Lung (tissue), 12 donors: ENCODE results near the gene COMMD6. TPM values are rescaled to one million over a fixed set of nuclear protein-coding genes. Genes with fewer than 3 reads are reported as not detected.

Experiments used
- ATAC-seq: fragments of 200-7000 bp; cut with Tn5 transposase; one replicate; pipeline ENCODE4 v1.9.1; 2020; ENCODE audit warnings: moderate number of reproducible peaks; ENCODE audit not compliant: insufficient read depth, low FRiP score
- DNase-seq, 3 donors: peaks; one replicate each; pipeline ENCODE4 v3.0.0-alpha.2; 2013 to 2017
- H3K27ac ChIP-seq, 2 donors: one replicate each; pipeline ENCODE4 v1.5.1; 2013; ENCODE audit warnings: mild to moderate bottlenecking in 2 of 2, moderate library complexity in 2 of 2, control low read depth in 1 of 2, inconsistent platforms in 1 of 2, low read depth in 1 of 2, low read length in 1 of 2
- H3K27me3 ChIP-seq, 3 donors: one replicate each; pipeline ENCODE4 v1.5.1; 2013; ENCODE audit warnings: low read length in 2 of 3; ENCODE audit not compliant: control insufficient read depth in 3 of 3, insufficient read depth in 3 of 3
- H3K36me3 ChIP-seq, 4 donors: one replicate each; pipeline ENCODE4 v1.5.1; 2013; ENCODE audit warnings: low read length in 4 of 4, mild to moderate bottlenecking in 1 of 4, moderate library complexity in 1 of 4; ENCODE audit not compliant: control insufficient read depth in 4 of 4, insufficient read depth in 4 of 4
- H3K4me1 ChIP-seq, 5 donors: one replicate each; pipeline ENCODE4 v1.5.1; 2013; ENCODE audit warnings: low read length in 5 of 5, mild to moderate bottlenecking in 2 of 5, moderate library complexity in 1 of 5; ENCODE audit not compliant: control insufficient read depth in 5 of 5, insufficient read depth in 5 of 5
- H3K4me3 ChIP-seq: one replicate; pipeline ENCODE4 v1.5.1; 2013; ENCODE audit warnings: mild to moderate bottlenecking, control low read depth, moderate library complexity
- H3K9ac ChIP-seq, 2 donors: one replicate each; pipeline ENCODE4 v1.5.1; 2013; ENCODE audit warnings: low read length in 2 of 2, control low read depth in 1 of 2; ENCODE audit not compliant: insufficient read depth in 1 of 2
- H3K9me3 ChIP-seq, 4 donors: one replicate each; pipeline ENCODE4 v1.5.1; 2013; ENCODE audit warnings: low read length in 3 of 4, mild to moderate bottlenecking in 1 of 4, moderate library complexity in 1 of 4; ENCODE audit not compliant: control insufficient read depth in 4 of 4, insufficient read depth in 3 of 4
- WGBS, 2 donors: extraction: QIAGEN DNeasy Blood & Tissue Kit; methylation state at CpG; one replicate each; pipeline ENCODE4 v1.1.7; 2013; 5-methylcytosine and 5-hydroxymethylcytosine counted together
- polyA plus RNA-seq, 2 donors: library from polyadenylated mRNA; stranded (reverse); fragments of 200-250 nt; gene quantifications; one replicate each; pipeline ENCODE4 v1.2.1, GENCODE V29; 2013
- total RNA-seq, 2 donors: library from RNA; depleted of rRNA in 1 of 2; stranded (reverse); fragments of >200 nt in 1 of 2; gene quantifications; one replicate each; pipeline ENCODE4 v1.2.1, GENCODE V29; 2014 to 2021
- TF ChIP-seq, protein P1 (sequence below): IDR thresholded peaks from 2 replicates; pipeline ENCODE4 v1.5.1; 2012; ENCODE audit warnings: mild to moderate bottlenecking; ENCODE audit errors: control extremely low read depth, extremely low read depth
- donor health status: control.
- donor health status: control.
- donor health status: Bipolar disorder and iron deficiency.
- donor health status: healthy.
- donor health status: DM: yes; HTN: yes; CAD: no.

Gene COMMD6
- total and polyA plus RNA-seq, 4 donors, result 61.0 to 167 (median 79.9) TPM

DNA sequence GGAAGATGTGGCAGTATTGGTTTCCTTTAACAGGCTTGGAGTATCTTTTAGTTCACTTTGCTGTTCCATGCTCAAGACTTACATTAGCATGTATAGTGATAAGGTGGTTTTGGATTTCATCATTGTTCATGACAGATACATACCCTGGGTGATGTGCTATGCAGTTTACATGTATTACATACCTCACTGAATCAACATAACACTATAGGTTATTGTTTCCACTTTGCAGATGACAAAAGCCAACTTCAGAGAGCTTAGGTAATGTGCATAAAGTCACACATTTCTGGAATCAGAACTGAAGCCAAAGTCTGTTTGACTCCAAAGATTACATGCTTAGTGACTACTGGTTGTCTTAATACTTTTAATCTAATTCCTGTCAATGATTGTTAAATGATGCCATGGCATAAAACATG lies 7.1 kb downstream of the COMMD6 start:
- ATAC-seq, result no peak
- H3K36me3 ChIP-seq, result peaks cover 2 to 9% (median 5%) of the 10 kb centered on the region in 4 donors
- TF ChIP-seq, protein P1, sequence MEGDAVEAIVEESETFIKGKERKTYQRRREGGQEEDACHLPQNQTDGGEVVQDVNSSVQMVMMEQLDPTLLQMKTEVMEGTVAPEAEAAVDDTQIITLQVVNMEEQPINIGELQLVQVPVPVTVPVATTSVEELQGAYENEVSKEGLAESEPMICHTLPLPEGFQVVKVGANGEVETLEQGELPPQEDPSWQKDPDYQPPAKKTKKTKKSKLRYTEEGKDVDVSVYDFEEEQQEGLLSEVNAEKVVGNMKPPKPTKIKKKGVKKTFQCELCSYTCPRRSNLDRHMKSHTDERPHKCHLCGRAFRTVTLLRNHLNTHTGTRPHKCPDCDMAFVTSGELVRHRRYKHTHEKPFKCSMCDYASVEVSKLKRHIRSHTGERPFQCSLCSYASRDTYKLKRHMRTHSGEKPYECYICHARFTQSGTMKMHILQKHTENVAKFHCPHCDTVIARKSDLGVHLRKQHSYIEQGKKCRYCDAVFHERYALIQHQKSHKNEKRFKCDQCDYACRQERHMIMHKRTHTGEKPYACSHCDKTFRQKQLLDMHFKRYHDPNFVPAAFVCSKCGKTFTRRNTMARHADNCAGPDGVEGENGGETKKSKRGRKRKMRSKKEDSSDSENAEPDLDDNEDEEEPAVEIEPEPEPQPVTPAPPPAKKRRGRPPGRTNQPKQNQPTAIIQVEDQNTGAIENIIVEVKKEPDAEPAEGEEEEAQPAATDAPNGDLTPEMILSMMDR, result no peak
- no peak for DNase-seq
- H3K27me3 ChIP-seq, result no peaks in the 10 kb centered on the region
- peaks cover 0 to 3% (median 0%) of the 10 kb centered on the region in 5 donors for H3K4me1 ChIP-seq
- H3K9ac ChIP-seq, result no peak overlapping the region
- H3K9me3 ChIP-seq, result no peaks in the 10 kb centered on the region
- H3K4me3 ChIP-seq, result no peak overlapping the region
- no peak overlapping the region for H3K27ac ChIP-seq

GRCh38 chr13:75521956-75522355 lies 15.7 kb downstream of the COMMD6 start:
- DNase-seq, result no peak
- 62 to 63% methylated on average over 3 of the region's 3 CpGs for WGBS, 2 donors
- Histone ChIP-seq H3K4me1 (no peaks in the 10 kb centered on the region), H3K27me3 (no peaks in the 10 kb centered on the region), H3K4me3 (no peak overlapping the region), H3K9ac (no peak overlapping the region), H3K27ac (no peak overlapping the region), H3K36me3 (peaks cover 0 to 8% (median 2%) of the 10 kb centered on the region in 4 donors), H3K9me3 (no peaks in the 10 kb centered on the region)
- TF ChIP-seq, protein P1, result no peak
- no peak for ATAC-seq

DNA sequence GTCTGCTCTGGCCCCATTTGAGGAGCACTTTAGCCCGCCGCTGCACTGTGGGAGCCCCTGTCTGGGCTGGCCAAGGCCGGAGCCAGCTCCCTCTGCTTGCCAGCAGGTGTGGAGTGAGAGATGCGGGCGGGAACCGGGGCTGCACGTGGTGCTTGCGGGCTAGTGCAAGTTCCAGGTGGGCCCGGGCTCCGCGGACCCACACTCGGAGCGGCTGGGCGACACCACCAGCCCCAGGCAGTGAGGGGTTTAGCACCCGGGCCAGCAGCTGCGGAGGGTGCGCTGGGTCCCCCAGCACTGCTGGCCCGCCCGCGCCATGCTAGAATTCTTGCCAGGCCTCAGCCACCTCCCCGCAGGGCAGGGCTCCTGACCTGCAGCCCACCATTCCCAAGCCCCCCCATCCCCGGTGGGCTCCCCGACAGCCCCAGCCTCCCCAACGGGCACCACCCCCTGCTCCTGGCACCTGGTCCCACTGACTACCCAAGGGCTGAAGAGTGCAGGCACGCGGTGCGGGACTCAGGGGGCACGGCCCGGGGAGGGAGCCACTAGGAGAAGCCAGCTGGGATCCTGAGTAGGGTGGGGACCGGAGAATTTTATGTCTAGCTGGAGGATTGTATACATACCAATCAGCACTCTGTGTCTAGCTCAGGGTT lies 19.1 kb downstream of the COMMD6 start:
- H3K4me1 ChIP-seq, result no peaks in the 10 kb centered on the region
- DNase-seq, result no peak
- H3K9me3 ChIP-seq, result no peaks in the 10 kb centered on the region
- H3K27ac ChIP-seq, result no peak overlapping the region
- 95 to 96% methylated on average over 30 of the region's 30 CpGs for WGBS, 2 donors
- H3K27me3 ChIP-seq, result no peaks in the 10 kb centered on the region
- H3K9ac ChIP-seq, result no peak overlapping the region
- H3K36me3 ChIP-seq, result no peaks in the 10 kb centered on the region
- no peak overlapping the region for H3K4me3 ChIP-seq
- TF ChIP-seq, protein P1, result no peak
- ATAC-seq, result no peak
